IPS-NIHi7 (cell line): ENCODE measurements around the gene SYNPO2.
"Not testable (repeated sequence)": the region's sequence is repeated elsewhere in the genome, so short reads cannot be mapped to it uniquely, and the experiment has no call there.

ENCODE experiments used
- DNase-seq: peaks from one replicate; pipeline ENCODE4 v3.0.0; 2012; ENCODE audit warnings: mixed read lengths; ENCODE audit errors: extremely low spot score

SYNPO2 gene

GRCh38 chr4:118974758-118975157, 86.1 kb downstream of the SYNPO2 start:
- no peak for DNase-seq

- no peak for DNase-seq
Measured at GRCh38 chr4:118975449-118976192, 87.0 kb downstream of the SYNPO2 start.

- not testable (repeated sequence) for DNase-seq
Measured at GRCh38 chr4:118976193-118976560, 87.5 kb downstream of the SYNPO2 start.

- not testable (repeated sequence) for DNase-seq
Measured at GRCh38 chr4:118977100-118977499, 88.4 kb downstream of the SYNPO2 start.

GRCh38 chr4:118979712-118980111, 91.1 kb downstream of the SYNPO2 start:
- DNase-seq = no peak

- DNase-seq = peak; percentile 24
Measured at GRCh38 chr4:118981171-118981838, 92.7 kb downstream of the SYNPO2 start.

- DNase-seq = peak; percentile 77
Measured at GRCh38 chr4:118981839-118982381, 93.3 kb downstream of the SYNPO2 start.

GRCh38 chr4:118983293-118983692, 94.6 kb downstream of the SYNPO2 start:
- no peak for DNase-seq

GRCh38 chr4:118983831-118984230, 95.2 kb downstream of the SYNPO2 start:
- DNase-seq = no peak

- DNase-seq = no peak
Measured at GRCh38 chr4:118985170-118986000, 96.7 kb downstream of the SYNPO2 start.

GRCh38 chr4:118987959-118988634, 99.4 kb downstream of the SYNPO2 start:
- no peak for DNase-seq

GRCh38 chr4:118988635-118988972, 100.0 kb downstream of the SYNPO2 start:
- no peak for DNase-seq

GRCh38 chr4:118989098-118990080, 100.7 kb downstream of the SYNPO2 start:
- DNase-seq = no peak

GRCh38 chr4:118991686-118992085, 103.0 kb downstream of the SYNPO2 start:
- DNase-seq = no peak

- DNase-seq = no peak
Measured at GRCh38 chr4:118992149-118992548, 103.5 kb downstream of the SYNPO2 start.

GRCh38 chr4:118993333-118993732, 104.7 kb downstream of the SYNPO2 start:
- no peak for DNase-seq

- no peak for DNase-seq
Measured at GRCh38 chr4:118994030-118994429, 105.4 kb downstream of the SYNPO2 start.

GRCh38 chr4:118995693-118996391, 107.2 kb downstream of the SYNPO2 start:
- no peak for DNase-seq

GRCh38 chr4:118997601-118998000, 108.9 kb downstream of the SYNPO2 start:
- DNase-seq = no peak

- DNase-seq = no peak
Measured at GRCh38 chr4:118999919-119000318, 111.3 kb downstream of the SYNPO2 start.
